HEK293 (cell line): ENCODE measurements around the gene CCL19.

Experiments
- CTCF ChIA-PET: fragments of 350-600 bp; formaldehyde crosslinking; extraction: SDS; loops from one replicate; lab custom pipeline; 2021; ENCODE audit warnings: antibody characterized with exemption; lab: Yijun Ruan, JAX
- POLR2A ChIA-PET: fragments of 300-600 bp; formaldehyde crosslinking; extraction: SDS; loops from one replicate; lab custom pipeline; 2020; ENCODE audit warnings: antibody characterized with exemption, inconsistent platforms; lab: Yijun Ruan, JAX
- H3K27ac ChIP-seq: fragments of 200-500 bp; sonication (Bioruptor generic); 2 replicates; pipeline ENCODE4 v1.5.1; 2014; ENCODE audit warnings: low read depth, low read length, control low read depth, inconsistent platforms; ENCODE audit errors: extremely low read depth
- H3K36me3 ChIP-seq, 2 experiments: fragments of 200-500 bp in 1 of 2; sonication (Bioruptor generic) in 1 of 2; 1 replicate in 1 of 2; 2 replicates in 1 of 2; pipeline ENCODE4 v1.5.1; 2014 to 2017; ENCODE audit warnings: inconsistent platforms in 2 of 2, low read length in 2 of 2; ENCODE audit not compliant: control insufficient read depth in 2 of 2, insufficient read depth in 1 of 2
- H3K4me1 ChIP-seq: fragments of 200-500 bp; sonication (Bioruptor generic); 2 replicates; pipeline ENCODE4 v1.5.1; 2014; ENCODE audit warnings: mild to moderate bottlenecking, low read length, inconsistent platforms; ENCODE audit not compliant: control insufficient read depth, insufficient read depth
- H3K4me3 ChIP-seq: 2 replicates; pipeline ENCODE4 v1.5.1; 2011; ENCODE audit warnings: low read depth, mild to moderate bottlenecking, control low read depth, low read length, moderate library complexity
- H3K9me3 ChIP-seq: fragments of 200-500 bp; sonication (Bioruptor generic); 2 replicates; pipeline ENCODE4 v1.5.1; 2014; ENCODE audit warnings: low read depth, low read length, inconsistent platforms; ENCODE audit not compliant: control insufficient read depth, insufficient read depth
- CTCF ChIP-seq: fragments of 450-650 bp; formaldehyde crosslinking; IDR thresholded peaks from 2 replicates; pipeline ENCODE4 v1.5.1; 2016; ENCODE audit warnings: missing biosample characterization, missing genetic modification characterization
- GLIS1 ChIP-seq: fragments of 450-650 bp; formaldehyde crosslinking; IDR thresholded peaks from 2 replicates; pipeline ENCODE4 v1.5.1; 2016; ENCODE audit warnings: missing biosample characterization, missing genetic modification characterization
- HOXC10 ChIP-seq: sonication (generic); formaldehyde crosslinking; IDR thresholded peaks from 2 replicates; pipeline ENCODE4 v1.8.1; 2023; ENCODE audit warnings: mild to moderate bottlenecking, missing genetic modification reagents
- RBAK ChIP-seq: fragments of 450-650 bp; formaldehyde crosslinking; IDR thresholded peaks from 2 replicates; pipeline ENCODE4 v1.5.1; 2016; ENCODE audit warnings: missing biosample characterization, missing genetic modification characterization
- SCRT2 ChIP-seq: fragments of 450-650 bp; formaldehyde crosslinking; IDR thresholded peaks from 2 replicates; pipeline ENCODE4 v1.5.1; 2016; ENCODE audit warnings: missing biosample characterization, missing genetic modification characterization
- ZBTB1 ChIP-seq: fragments of 450-650 bp; formaldehyde crosslinking; IDR thresholded peaks from 2 replicates; pipeline ENCODE4 v1.5.1; 2016; ENCODE audit warnings: missing biosample characterization, missing genetic modification characterization
- ZBTB48 ChIP-seq: fragments of 450-650 bp; formaldehyde crosslinking; IDR thresholded peaks from 2 replicates; pipeline ENCODE4 v1.5.1; 2016; ENCODE audit warnings: missing biosample characterization, missing genetic modification characterization
- ZNF266 ChIP-seq: fragments of 450-650 bp; formaldehyde crosslinking; IDR thresholded peaks from 2 replicates; pipeline ENCODE4 v1.5.1; 2016; ENCODE audit warnings: missing biosample characterization, missing genetic modification characterization, low read depth
- ZNF324 ChIP-seq: fragments of 450-650 bp; formaldehyde crosslinking; IDR thresholded peaks from 2 replicates; pipeline ENCODE4 v1.5.1; 2016; ENCODE audit warnings: missing biosample characterization, missing genetic modification characterization
- ZNF645 ChIP-seq: fragments of 450-650 bp; formaldehyde crosslinking; IDR thresholded peaks from 2 replicates; pipeline ENCODE4; 2016; ENCODE audit warnings: missing biosample characterization, missing genetic modification characterization
- ZNF654 ChIP-seq: fragments of 450-650 bp; formaldehyde crosslinking; IDR thresholded peaks from 2 replicates; pipeline ENCODE4 v1.5.1; 2016; ENCODE audit warnings: low read depth, missing biosample characterization, missing genetic modification characterization
- ZSCAN4 ChIP-seq: fragments of 450-650 bp; formaldehyde crosslinking; IDR thresholded peaks from 2 replicates; pipeline ENCODE4 v1.5.1; 2017; ENCODE audit warnings: missing biosample characterization, missing genetic modification characterization
- TF ChIP-seq, protein P1 (sequence below): fragments of 450-650 bp; formaldehyde crosslinking; IDR thresholded peaks from 2 replicates; pipeline ENCODE4 v1.5.1; 2017; ENCODE audit warnings: missing biosample characterization, missing genetic modification characterization
- TF ChIP-seq, protein P2 (sequence below): fragments of 450-650 bp; formaldehyde crosslinking; IDR thresholded peaks from 2 replicates; pipeline ENCODE4 v1.5.1; 2016; ENCODE audit warnings: missing biosample characterization, missing genetic modification characterization

The CCL19 gene

DNA sequence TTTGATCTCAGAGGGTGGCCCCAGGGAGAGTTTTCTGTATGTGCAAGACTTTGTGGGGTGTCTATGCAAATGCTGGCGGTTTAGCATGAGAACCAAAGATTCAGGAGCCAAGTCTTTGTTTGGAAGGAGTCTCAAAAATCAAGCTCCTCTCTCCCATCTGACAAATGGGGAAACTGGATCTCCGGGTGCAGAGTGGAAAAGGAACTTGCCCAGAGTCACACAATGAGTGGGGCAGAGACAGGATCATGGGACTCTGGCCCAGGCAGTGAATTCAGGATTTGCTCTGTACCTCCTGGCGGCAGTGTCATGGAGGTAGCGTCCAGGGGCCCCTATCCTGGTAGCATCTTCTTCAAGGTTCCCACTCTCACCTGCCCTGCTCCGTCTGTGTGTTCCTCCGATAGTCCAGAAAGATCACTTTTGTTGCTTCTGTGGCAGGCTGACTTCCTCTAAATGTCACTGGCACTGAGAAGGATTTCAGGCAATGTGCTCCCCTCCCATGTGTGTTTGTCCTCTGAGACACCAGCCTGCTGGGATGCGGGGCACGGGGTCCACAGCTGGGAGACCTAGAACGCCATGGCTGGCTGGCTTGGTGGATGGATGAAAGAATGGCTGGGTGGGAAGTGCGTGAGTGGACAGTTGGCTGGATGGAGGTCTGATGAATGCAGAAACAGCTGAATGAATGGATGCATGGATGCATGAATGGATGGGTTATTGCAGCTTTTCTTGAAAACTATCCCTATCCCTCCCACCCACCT lies 3.6 kb downstream of the CCL19 start:
- Histone ChIP-seq H3K36me3 (no peaks in the 10 kb centered on the region), H3K9me3 (no peaks in the 10 kb centered on the region), H3K4me1 (no peaks in the 10 kb centered on the region), H3K27ac (no peak overlapping the region), H3K4me3 (no peak overlapping the region)
- CTCF ChIA-PET: interaction anchor here (0.5 to 8.3 kb wide), 3 partner anchors 12 to 203 kb away, joined by 3 to 99 read pairs (median 9); no protein-coding TSS in a partner anchor
- TF ChIP-seq GLIS1 (peak; percentile 34; the same call in 1 of the 2 replicates), ZNF324 (no peak), ZSCAN4 (tag by site-specific recombination) (no peak)
- POLR2A ChIA-PET: no interaction called here

DNA sequence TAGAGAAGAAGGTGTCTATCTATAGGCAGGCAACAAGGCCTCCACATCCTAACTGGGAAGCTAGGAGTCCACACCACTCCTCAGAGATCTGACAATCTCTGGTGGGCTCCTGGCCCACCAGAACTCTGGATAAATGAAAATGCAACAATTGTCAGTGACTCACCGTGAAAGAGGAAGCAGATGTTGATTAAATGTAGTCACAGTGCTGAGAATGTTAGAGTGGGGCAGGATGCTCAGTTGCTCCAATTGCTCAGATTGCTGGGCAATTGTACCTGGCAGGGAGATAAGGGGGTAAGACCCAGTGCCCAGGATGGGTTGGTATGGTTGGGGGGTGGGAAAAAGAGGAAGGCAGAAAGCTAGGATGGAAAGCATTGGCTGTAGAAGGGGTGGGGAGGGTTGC lies 4.3 kb downstream of the CCL19 start:
- ChIA-PET CTCF (interaction anchor here (0.7 to 8.3 kb wide), 5 partner anchors 11 to 213 kb away, joined by 3 to 99 read pairs (median 4); no protein-coding TSS in a partner anchor), POLR2A (no interaction called here)
- Histone ChIP-seq H3K27ac (no peak overlapping the region), H3K9me3 (no peaks in the 10 kb centered on the region), H3K4me1 (no peaks in the 10 kb centered on the region), H3K36me3 (no peaks in the 10 kb centered on the region), H3K4me3 (no peak overlapping the region)
- TF ChIP-seq ZNF645 (tag by site-specific recombination): no peak
- peak; percentile 37; the same call in 1 of the 2 replicates for TF ChIP-seq SCRT2 (tag by site-specific recombination)

DNA sequence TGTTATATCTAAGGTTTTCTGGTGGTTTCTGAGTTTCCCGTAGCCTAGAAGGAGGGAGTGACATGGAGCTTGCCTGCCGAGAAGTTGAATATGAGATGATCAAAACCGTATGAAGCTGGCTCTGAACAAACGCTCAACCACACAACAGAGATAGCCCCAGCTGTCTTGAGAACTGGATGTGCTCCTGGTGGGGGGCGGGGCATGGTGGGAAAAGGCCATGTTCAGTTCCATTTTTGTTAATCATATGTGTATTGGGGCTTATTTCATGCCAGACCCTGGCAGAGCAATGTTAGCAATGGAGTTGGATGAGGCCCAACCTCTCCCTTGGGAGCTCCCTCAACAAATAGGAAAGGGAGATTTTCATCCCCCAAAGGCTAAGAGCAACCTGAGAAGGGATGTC lies 4.8 kb downstream of the CCL19 start:
- CTCF ChIA-PET: interaction anchor here (0.7 to 8.3 kb wide), 5 partner anchors 10 to 213 kb away, joined by 3 to 99 read pairs (median 4); no protein-coding TSS in a partner anchor

DNA sequence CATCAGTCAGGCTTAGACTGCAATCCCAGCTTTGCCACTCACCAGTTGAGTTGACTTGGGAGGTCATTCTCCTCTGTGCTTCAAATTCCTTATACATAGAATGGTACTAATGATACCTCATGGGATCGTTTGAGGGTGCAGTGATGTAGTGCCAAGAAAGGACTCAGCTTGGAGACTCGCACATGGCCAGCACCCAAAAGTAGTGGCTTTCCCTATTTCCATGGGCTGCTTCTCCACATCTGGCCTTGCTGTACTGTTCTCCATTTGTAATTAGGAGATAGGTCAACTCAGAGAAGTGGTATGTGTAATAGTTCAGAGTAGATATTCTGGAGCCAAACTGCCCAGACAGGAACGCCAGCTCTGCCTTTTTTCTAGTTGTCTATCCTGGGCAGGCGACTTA lies 5.5 kb downstream of the CCL19 start:
- H3K4me1 ChIP-seq: no peaks in the 10 kb centered on the region
- no peak overlapping the region for H3K4me3 ChIP-seq
- no peak overlapping the region for H3K27ac ChIP-seq
- POLR2A ChIA-PET: no interaction called here
- CTCF ChIA-PET: interaction anchor here (0.9 to 8.3 kb wide), 4 partner anchors 10 to 214 kb away, joined by 4 to 99 read pairs (median 6); no protein-coding TSS in a partner anchor
- no peak for TF ChIP-seq HOXC10 (CRISPR knock-in tag)
- no peak for TF ChIP-seq ZBTB1 (tag by site-specific recombination)
- TF ChIP-seq, protein P1, sequence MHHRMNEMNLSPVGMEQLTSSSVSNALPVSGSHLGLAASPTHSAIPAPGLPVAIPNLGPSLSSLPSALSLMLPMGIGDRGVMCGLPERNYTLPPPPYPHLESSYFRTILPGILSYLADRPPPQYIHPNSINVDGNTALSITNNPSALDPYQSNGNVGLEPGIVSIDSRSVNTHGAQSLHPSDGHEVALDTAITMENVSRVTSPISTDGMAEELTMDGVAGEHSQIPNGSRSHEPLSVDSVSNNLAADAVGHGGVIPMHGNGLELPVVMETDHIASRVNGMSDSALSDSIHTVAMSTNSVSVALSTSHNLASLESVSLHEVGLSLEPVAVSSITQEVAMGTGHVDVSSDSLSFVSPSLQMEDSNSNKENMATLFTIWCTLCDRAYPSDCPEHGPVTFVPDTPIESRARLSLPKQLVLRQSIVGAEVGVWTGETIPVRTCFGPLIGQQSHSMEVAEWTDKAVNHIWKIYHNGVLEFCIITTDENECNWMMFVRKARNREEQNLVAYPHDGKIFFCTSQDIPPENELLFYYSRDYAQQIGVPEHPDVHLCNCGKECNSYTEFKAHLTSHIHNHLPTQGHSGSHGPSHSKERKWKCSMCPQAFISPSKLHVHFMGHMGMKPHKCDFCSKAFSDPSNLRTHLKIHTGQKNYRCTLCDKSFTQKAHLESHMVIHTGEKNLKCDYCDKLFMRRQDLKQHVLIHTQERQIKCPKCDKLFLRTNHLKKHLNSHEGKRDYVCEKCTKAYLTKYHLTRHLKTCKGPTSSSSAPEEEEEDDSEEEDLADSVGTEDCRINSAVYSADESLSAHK (tag by site-specific recombination): no peak
- no peak for TF ChIP-seq CTCF (tag by site-specific recombination)
- no peak for TF ChIP-seq ZNF654 (tag by site-specific recombination)
- no peak for TF ChIP-seq RBAK (tag by site-specific recombination)
- H3K36me3 ChIP-seq: no peaks in the 10 kb centered on the region
- H3K9me3 ChIP-seq: no peaks in the 10 kb centered on the region

More for the DNA sequence above, 4.8 kb downstream of the CCL19 start:
- POLR2A ChIA-PET: no interaction called here
- TF ChIP-seq ZNF266 (tag by site-specific recombination) (no peak), ZNF645 (tag by site-specific recombination) (no peak), ZBTB48 (tag by site-specific recombination) (no peak)
- TF ChIP-seq, protein P2, sequence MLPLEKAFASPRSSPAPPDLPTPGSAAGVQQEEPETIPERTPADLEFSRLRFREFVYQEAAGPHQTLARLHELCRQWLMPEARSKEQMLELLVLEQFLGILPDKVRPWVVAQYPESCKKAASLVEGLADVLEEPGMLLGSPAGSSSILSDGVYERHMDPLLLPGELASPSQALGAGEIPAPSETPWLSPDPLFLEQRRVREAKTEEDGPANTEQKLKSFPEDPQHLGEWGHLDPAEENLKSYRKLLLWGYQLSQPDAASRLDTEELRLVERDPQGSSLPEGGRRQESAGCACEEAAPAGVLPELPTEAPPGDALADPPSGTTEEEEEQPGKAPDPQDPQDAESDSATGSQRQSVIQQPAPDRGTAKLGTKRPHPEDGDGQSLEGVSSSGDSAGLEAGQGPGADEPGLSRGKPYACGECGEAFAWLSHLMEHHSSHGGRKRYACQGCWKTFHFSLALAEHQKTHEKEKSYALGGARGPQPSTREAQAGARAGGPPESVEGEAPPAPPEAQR (tag by site-specific recombination): no peak
- no peaks in the 10 kb centered on the region for H3K9me3 ChIP-seq
- no peaks in the 10 kb centered on the region for H3K4me1 ChIP-seq
- H3K36me3 ChIP-seq: no peaks in the 10 kb centered on the region
- H3K4me3 ChIP-seq: no peak overlapping the region
- H3K27ac ChIP-seq: no peak overlapping the region
